Measurements from ENCODE around the gene USP53.

DNA sequence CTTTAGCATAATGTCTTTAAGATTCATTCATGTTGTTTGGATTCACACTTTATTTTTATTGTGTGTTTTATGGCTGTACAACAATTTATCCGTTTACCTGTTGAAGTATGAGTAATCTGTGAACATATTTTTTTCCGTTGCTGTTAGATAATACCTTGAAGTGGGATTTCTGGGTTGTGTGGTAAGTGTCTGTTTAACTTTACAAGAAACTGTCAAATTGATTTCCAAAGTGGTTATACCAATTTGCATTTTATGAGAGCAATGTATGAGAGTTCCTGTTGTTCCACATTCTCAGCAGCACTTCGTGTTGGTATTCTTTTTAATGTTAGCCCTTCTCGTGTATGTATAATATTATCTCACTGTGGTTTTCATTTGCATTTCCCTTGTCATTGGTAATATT is 53.6 kb downstream of the USP53 start:
- TF ChIP-seq, protein P1, sequence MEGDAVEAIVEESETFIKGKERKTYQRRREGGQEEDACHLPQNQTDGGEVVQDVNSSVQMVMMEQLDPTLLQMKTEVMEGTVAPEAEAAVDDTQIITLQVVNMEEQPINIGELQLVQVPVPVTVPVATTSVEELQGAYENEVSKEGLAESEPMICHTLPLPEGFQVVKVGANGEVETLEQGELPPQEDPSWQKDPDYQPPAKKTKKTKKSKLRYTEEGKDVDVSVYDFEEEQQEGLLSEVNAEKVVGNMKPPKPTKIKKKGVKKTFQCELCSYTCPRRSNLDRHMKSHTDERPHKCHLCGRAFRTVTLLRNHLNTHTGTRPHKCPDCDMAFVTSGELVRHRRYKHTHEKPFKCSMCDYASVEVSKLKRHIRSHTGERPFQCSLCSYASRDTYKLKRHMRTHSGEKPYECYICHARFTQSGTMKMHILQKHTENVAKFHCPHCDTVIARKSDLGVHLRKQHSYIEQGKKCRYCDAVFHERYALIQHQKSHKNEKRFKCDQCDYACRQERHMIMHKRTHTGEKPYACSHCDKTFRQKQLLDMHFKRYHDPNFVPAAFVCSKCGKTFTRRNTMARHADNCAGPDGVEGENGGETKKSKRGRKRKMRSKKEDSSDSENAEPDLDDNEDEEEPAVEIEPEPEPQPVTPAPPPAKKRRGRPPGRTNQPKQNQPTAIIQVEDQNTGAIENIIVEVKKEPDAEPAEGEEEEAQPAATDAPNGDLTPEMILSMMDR (IDR thresholded peaks at IDR 0.05; ENCODE audit: extremely low read depth in 1 of 2, insufficient read depth in 1 of 2, low read depth in 1 of 2, low read length in 2 of 2) = no peak
- TF ChIP-seq FOS (IDR thresholded peaks at IDR 0.05; ENCODE audit: borderline replicate concordance, insufficient read depth, low read length) = no peak
- no peak for TF ChIP-seq EZH2 (IDR thresholded peaks at IDR 0.05; ENCODE audit: borderline replicate concordance, low read depth, low read length, severe bottlenecking)
- TF ChIP-seq POLR2A (IDR thresholded peaks at IDR 0.05; ENCODE audit: low read depth, low read length) = no peak
- TF ChIP-seq MYC (IDR thresholded peaks at IDR 0.05; ENCODE audit: low read depth, low read length) = no peak
- TF ChIP-seq, protein P2, sequence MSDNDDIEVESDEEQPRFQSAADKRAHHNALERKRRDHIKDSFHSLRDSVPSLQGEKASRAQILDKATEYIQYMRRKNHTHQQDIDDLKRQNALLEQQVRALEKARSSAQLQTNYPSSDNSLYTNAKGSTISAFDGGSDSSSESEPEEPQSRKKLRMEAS (IDR thresholded peaks at IDR 0.05; ENCODE audit: insufficient read depth, insufficient read length) = no peak
